Tibial nerve (tissue), 4 donors: Measurements from ENCODE around the gene UNC119. TPM values are rescaled to one million over a fixed set of nuclear protein-coding genes. Genes with fewer than 3 reads are reported as not detected.

Experiments used
- DNase-seq, 2 donors: peaks; one replicate each; pipeline ENCODE4 v3.0.0-alpha.2; 2019; ENCODE audit warnings: low spot score in 2 of 2
- H3K27ac ChIP-seq, 4 donors: fragments of 200-600 bp; sonication (generic) in 3 of 4; one replicate each; pipeline ENCODE4 v1.5.1; 2017 to 2019; ENCODE audit warnings: mild to moderate bottlenecking in 1 of 4
- H3K27me3 ChIP-seq, 2 donors: fragments of 200-600 bp; sonication (generic) in 1 of 2; one replicate each; pipeline versions ENCODE4 v1.5.1 to v1.6.0; 2017 to 2019
- H3K36me3 ChIP-seq, 3 donors: fragments of 200-600 bp; sonication (generic); one replicate each; pipeline ENCODE4 v1.5.1; 2018 to 2019
- H3K4me1 ChIP-seq, 4 donors: fragments of 200-600 bp; sonication (generic) in 3 of 4; one replicate each; pipeline ENCODE4 v1.5.1; 2017 to 2019
- H3K4me3 ChIP-seq, 4 donors: fragments of 200-600 bp; sonication (generic) in 3 of 4; one replicate each; pipeline ENCODE4 v1.5.1; 2017 to 2019; ENCODE audit warnings: mild to moderate bottlenecking in 1 of 4, moderate library complexity in 1 of 4
- H3K9me3 ChIP-seq, 4 donors: fragments of 200-600 bp; sonication (generic) in 3 of 4; one replicate each; pipeline ENCODE4 v1.5.1; 2017 to 2019
- CTCF ChIP-seq, 5 experiments: fragments of 200-600 bp in 3 of 5; fragments of 450-650 bp in 2 of 5; sonication (generic) in 3 of 5; IDR thresholded peaks; one replicate each; pipeline ENCODE4 v1.5.1; 2016 to 2019; ENCODE audit warnings: antibody characterized with exemption in 5 of 5, mild to moderate bottlenecking in 3 of 5, moderate library complexity in 2 of 5
- EP300 ChIP-seq, 2 donors: sonication (generic); formaldehyde crosslinking; IDR thresholded peaks; one replicate each; pipeline ENCODE4 v1.6.1; 2017; ENCODE audit warnings: antibody characterized with exemption in 2 of 2, mild to moderate bottlenecking in 1 of 2
- POLR2A ChIP-seq, 2 donors: fragments of 450-650 bp; IDR thresholded peaks; one replicate each; pipeline ENCODE4 v1.6.1; 2017; ENCODE audit warnings: antibody characterized with exemption in 2 of 2, mild to moderate bottlenecking in 2 of 2, moderate library complexity in 2 of 2
- WGBS, 2 donors: methylation state at CpG; one replicate each; pipeline ENCODE4 v1.1.5; 2018; 5-methylcytosine and 5-hydroxymethylcytosine counted together
- total RNA-seq, 4 donors: library from RNA; depleted of rRNA; stranded (reverse); fragments of >200 nt; gene quantifications; one replicate each; pipeline ENCODE4 v1.1.0, GENCODE V29; 2016

Gene UNC119
- total RNA-seq, 4 donors from 2014 or later: 20.5 to 30.0 (median 22.4) TPM

GRCh38 chr17:28537219-28537610, 15.2 kb downstream of the UNC119 start:
- TF ChIP-seq EP300 (IDR thresholded peaks at IDR 0.05) (no peak), POLR2A (IDR thresholded peaks at IDR 0.05) (no peak), CTCF (IDR thresholded peaks at IDR 0.05) (no peak)

GRCh38 chr17:28536532-28537218, 15.7 kb downstream of the UNC119 start:
- no peak for DNase-seq
- H3K4me1 ChIP-seq: no peaks in the 10 kb centered on the region
- WGBS, 2 donors: 61 to 68% methylated on average over 9 of the region's 9 CpGs
- TF ChIP-seq CTCF (IDR thresholded peaks at IDR 0.05) (no peak), POLR2A (IDR thresholded peaks at IDR 0.05) (no peak), EP300 (IDR thresholded peaks at IDR 0.05) (no peak)
- no peaks in the 10 kb centered on the region for H3K9me3 ChIP-seq
- H3K4me3 ChIP-seq: no peak overlapping the region
- no peaks in the 10 kb centered on the region for H3K27me3 ChIP-seq
- H3K27ac ChIP-seq: no peak overlapping the region
- no peaks in the 10 kb centered on the region for H3K36me3 ChIP-seq

More at GRCh38 chr17:28537219-28537610, 15.2 kb downstream of the UNC119 start:
- H3K9me3 ChIP-seq: no peaks in the 10 kb centered on the region
- H3K36me3 ChIP-seq: no peaks in the 10 kb centered on the region
- WGBS, 2 donors: 75 to 76% methylated on average over 10 to 12 of the region's 12 CpGs
- DNase-seq: no peak
- no peak overlapping the region for H3K4me3 ChIP-seq
- no peak overlapping the region for H3K27ac ChIP-seq
- no peaks in the 10 kb centered on the region for H3K4me1 ChIP-seq
- no peaks in the 10 kb centered on the region for H3K27me3 ChIP-seq

GRCh38 chr17:28534740-28535375, 17.6 kb downstream of the UNC119 start:
- Histone ChIP-seq H3K9me3 (no peaks in the 10 kb centered on the region), H3K4me1 (no peaks in the 10 kb centered on the region), H3K4me3 (no peak overlapping the region), H3K27ac (no peak overlapping the region), H3K36me3 (no peaks in the 10 kb centered on the region), H3K27me3 (no peaks in the 10 kb centered on the region)
- WGBS, 2 donors: 85 to 91% methylated on average over 9 to 11 of the region's 11 CpGs
- DNase-seq: no peak
- TF ChIP-seq POLR2A (IDR thresholded peaks at IDR 0.05): no peak
- TF ChIP-seq EP300 (IDR thresholded peaks at IDR 0.05): no peak
- no peak for TF ChIP-seq CTCF (IDR thresholded peaks at IDR 0.05)

GRCh38 chr17:28533091-28533807, 19.2 kb downstream of the UNC119 start:
- H3K4me1 ChIP-seq: no peaks in the 10 kb centered on the region
- H3K27ac ChIP-seq: no peak overlapping the region
- no peaks in the 10 kb centered on the region for H3K36me3 ChIP-seq
- no peak overlapping the region for H3K4me3 ChIP-seq
- H3K9me3 ChIP-seq: no peaks in the 10 kb centered on the region
- no peak for DNase-seq
- no peaks in the 10 kb centered on the region for H3K27me3 ChIP-seq
- 53 to 66% methylated on average over 15 to 16 of the region's 16 CpGs for WGBS, 2 donors
- TF ChIP-seq EP300 (IDR thresholded peaks at IDR 0.05) (no peak), CTCF (IDR thresholded peaks at IDR 0.05) (no peak), POLR2A (IDR thresholded peaks at IDR 0.05) (no peak)
